Lower lobe of right lung (tissue), 2 donors: Measurements from ENCODE around the gene COL8A1. TPM values are rescaled to one million over a fixed set of nuclear protein-coding genes. Genes with fewer than 3 reads are reported as not detected.

Experiments
- ATAC-seq, 2 donors: fragments of 200-7000 bp; cut with Tn5 transposase; one replicate each; pipeline ENCODE4 v1.9.1; 2020 to 2022; ENCODE audit warnings: mild to moderate bottlenecking in 2 of 2, moderate library complexity in 2 of 2
- DNase-seq: peaks from one replicate; pipeline ENCODE4 v3.0.0-alpha.2; 2020
- H3K27ac ChIP-seq: fragments of 200-600 bp; one replicate; pipeline ENCODE4 v1.8.0; 2022
- H3K27me3 ChIP-seq: fragments of 200-600 bp; one replicate; pipeline ENCODE4 v1.8.0; 2022; ENCODE audit warnings: low read depth
- H3K36me3 ChIP-seq: fragments of 200-600 bp; one replicate; pipeline ENCODE4 v1.8.0; 2022; ENCODE audit warnings: mild to moderate bottlenecking
- H3K4me1 ChIP-seq: fragments of 200-600 bp; one replicate; pipeline ENCODE4 v1.8.0; 2022
- H3K4me3 ChIP-seq: fragments of 200-600 bp; one replicate; pipeline ENCODE4 v1.8.0; 2022; ENCODE audit warnings: mild to moderate bottlenecking
- H3K9me3 ChIP-seq: fragments of 200-600 bp; one replicate; pipeline ENCODE4 v1.8.0; 2022
- intact Hi-C: fragments of 100-400 bp; cut with DNase I; formaldehyde crosslinking; loops from one replicate; pipeline ENCODE4 v1.11.0; 2022
- total RNA-seq: library from RNA; stranded (reverse); fragmentation: NEBNext Ultra II Directional; extraction: Animal tissue kit (Norgen Biotek cat#: 25700); gene quantifications from one replicate; pipeline ENCODE4 v1.2.1, GENCODE V29; 2021
- TF ChIP-seq, protein P1 (sequence below): fragments of 200-600 bp; IDR thresholded peaks from one replicate; pipeline ENCODE4 v1.8.0; 2022; ENCODE audit warnings: antibody characterized with exemption, mild to moderate bottlenecking
- donor health status: DM: no; HTN: yes; CAD: no; lungs with severe emphysema.

Gene COL8A1
- total RNA-seq, 1 donor from 2014 or later, result 56.1 TPM

DNA sequence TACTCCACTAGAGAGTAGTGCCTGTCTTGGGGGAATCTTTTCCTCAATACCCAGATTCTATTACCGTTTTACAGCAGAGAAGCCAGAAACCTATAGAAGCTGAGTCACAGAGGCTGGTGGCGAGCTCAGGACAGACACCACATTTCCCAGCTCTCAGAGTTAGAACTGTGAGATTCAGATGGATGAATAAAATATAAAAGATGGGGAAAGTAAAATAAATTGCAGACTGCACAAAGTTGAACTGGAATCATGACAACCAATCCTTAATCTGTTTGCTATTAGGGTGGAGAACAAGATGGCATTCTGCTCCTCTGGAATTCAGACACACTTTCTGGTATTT is 138.8 kb downstream of the COL8A1 start:
- TF ChIP-seq, protein P1, sequence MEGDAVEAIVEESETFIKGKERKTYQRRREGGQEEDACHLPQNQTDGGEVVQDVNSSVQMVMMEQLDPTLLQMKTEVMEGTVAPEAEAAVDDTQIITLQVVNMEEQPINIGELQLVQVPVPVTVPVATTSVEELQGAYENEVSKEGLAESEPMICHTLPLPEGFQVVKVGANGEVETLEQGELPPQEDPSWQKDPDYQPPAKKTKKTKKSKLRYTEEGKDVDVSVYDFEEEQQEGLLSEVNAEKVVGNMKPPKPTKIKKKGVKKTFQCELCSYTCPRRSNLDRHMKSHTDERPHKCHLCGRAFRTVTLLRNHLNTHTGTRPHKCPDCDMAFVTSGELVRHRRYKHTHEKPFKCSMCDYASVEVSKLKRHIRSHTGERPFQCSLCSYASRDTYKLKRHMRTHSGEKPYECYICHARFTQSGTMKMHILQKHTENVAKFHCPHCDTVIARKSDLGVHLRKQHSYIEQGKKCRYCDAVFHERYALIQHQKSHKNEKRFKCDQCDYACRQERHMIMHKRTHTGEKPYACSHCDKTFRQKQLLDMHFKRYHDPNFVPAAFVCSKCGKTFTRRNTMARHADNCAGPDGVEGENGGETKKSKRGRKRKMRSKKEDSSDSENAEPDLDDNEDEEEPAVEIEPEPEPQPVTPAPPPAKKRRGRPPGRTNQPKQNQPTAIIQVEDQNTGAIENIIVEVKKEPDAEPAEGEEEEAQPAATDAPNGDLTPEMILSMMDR, result no peak

DNA sequence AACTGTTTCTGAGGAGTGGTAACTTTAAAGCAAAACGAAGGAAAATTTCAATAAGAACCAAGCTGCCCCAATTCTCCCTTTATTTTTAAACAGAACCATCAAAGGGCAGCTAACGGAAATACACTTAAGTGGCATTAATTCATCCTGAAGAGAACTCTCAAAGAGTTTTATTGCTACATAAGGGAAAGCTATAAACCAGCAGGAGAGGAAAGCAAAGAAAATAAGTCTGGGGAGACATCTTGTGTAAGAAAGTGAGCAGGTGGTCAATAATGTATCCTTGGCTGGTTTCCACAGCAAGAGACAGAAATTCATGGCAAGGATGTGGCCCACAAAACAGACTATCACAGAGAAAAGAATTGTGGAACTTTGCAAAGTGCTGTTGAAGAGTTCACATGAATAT is 139.3 kb downstream of the COL8A1 start:
- H3K36me3 ChIP-seq, result no peaks in the 10 kb centered on the region
- H3K4me1 ChIP-seq, result no peaks in the 10 kb centered on the region
- intact Hi-C loops, result no loop called here
- H3K27me3 ChIP-seq, result no peaks in the 10 kb centered on the region
- no peak overlapping the region for H3K27ac ChIP-seq
- no peaks in the 10 kb centered on the region for H3K9me3 ChIP-seq
- no peak for DNase-seq
- no peak overlapping the region for H3K4me3 ChIP-seq
- TF ChIP-seq, protein P1, result no peak
- no peak for ATAC-seq

More for the DNA sequence above, 138.8 kb downstream of the COL8A1 start:
- H3K27me3 ChIP-seq, result no peaks in the 10 kb centered on the region
- no peaks in the 10 kb centered on the region for H3K9me3 ChIP-seq
- no peak overlapping the region for H3K27ac ChIP-seq
- no peaks in the 10 kb centered on the region for H3K36me3 ChIP-seq
- ATAC-seq (no peak), DNase-seq (no peak)
- H3K4me3 ChIP-seq, result no peak overlapping the region
- no peaks in the 10 kb centered on the region for H3K4me1 ChIP-seq
- intact Hi-C loops, result no loop called here

DNA sequence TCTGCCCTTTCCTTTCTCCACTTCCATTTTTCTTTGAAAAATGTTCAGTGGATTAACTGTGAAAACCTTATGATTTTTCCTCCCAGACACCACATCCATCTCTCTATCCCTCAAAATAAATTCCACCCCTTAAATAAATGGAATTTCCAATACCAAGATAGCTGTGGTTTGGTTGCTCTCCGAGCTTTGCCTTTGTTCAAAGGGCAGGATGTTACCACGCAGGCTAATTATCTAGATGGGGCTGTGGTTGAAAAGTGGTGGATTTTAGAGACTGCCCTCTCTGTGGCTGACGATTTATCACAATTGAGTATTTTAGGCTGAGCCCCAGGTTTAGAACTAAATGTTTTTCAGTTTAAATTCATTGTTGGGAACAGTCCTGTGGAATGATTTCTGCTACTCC is 142.4 kb downstream of the COL8A1 start:
- H3K4me1 ChIP-seq, result no peaks in the 10 kb centered on the region
- H3K36me3 ChIP-seq, result no peaks in the 10 kb centered on the region
- H3K27ac ChIP-seq, result no peak overlapping the region
- no peak overlapping the region for H3K4me3 ChIP-seq
- ATAC-seq (no peak), DNase-seq (no peak)
- intact Hi-C loops, result no loop called here
- no peaks in the 10 kb centered on the region for H3K9me3 ChIP-seq
- TF ChIP-seq, protein P1, result no peak
- H3K27me3 ChIP-seq, result no peaks in the 10 kb centered on the region

DNA sequence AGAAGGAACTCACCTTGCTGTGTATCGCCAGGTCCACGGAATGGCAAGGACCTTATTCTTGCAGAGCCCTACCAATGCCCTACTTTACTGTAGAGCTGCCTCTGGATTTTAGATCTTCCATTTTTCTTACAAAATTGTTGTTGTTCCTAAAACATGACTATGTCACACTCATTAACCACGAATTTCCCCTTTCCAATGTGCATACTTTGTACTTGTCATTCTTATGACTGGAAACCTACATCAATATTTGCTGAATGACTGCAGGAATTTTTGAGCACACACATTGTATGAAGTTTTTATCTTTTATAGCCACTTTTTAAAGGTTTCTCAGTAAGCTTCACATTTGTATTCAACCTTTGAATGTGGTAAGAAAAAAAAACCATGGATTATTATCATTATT is 143.4 kb downstream of the COL8A1 start:
- TF ChIP-seq, protein P1, result no peak
- H3K36me3 ChIP-seq, result no peaks in the 10 kb centered on the region
- no peaks in the 10 kb centered on the region for H3K27me3 ChIP-seq
- no peaks in the 10 kb centered on the region for H3K9me3 ChIP-seq
- H3K27ac ChIP-seq, result no peak overlapping the region
- no peak overlapping the region for H3K4me3 ChIP-seq
- H3K4me1 ChIP-seq, result no peaks in the 10 kb centered on the region
- ATAC-seq (no peak), DNase-seq (no peak)
- intact Hi-C loops, result no loop called here

DNA sequence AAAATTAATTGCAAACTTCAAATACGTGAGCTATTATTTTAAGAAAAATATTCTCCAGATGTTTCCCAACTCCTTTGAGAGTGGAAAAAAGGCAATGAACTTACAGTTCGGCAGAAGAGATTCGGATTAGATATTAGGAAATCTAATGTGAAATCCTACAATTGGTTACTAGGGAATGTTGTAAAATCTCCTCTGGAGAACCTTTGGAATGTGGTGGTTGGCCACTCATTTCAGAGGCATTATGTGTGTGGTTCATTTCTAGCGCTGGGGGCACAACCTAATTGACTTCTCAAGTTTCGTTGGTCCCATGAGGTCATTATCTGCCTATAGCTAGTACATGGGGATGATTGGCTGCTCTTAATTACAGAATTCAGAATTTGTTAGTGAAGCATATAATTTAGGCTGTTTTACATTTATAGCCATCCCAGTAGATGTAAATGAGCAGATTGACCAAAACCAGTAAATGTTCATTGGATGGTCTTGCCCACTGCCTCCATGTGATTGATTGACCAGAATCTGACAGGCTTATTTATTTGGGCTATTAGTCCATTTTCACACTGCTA is 144.7 kb downstream of the COL8A1 start:
- Histone ChIP-seq H3K27me3 (no peaks in the 10 kb centered on the region), H3K4me3 (no peak overlapping the region), H3K9me3 (no peaks in the 10 kb centered on the region), H3K27ac (no peak overlapping the region), H3K36me3 (no peaks in the 10 kb centered on the region), H3K4me1 (no peaks in the 10 kb centered on the region)
- intact Hi-C loops, result no loop called here
- TF ChIP-seq, protein P1, result no peak
- ATAC-seq (no peak), DNase-seq (no peak)
